SK-N-MC (cell line): Measurements from ENCODE around the gene CXorf58.

Experiments used
- DNase-seq: peaks from one replicate; pipeline ENCODE4 v3.0.0-alpha.2; 2011; ENCODE audit warnings: low read depth, low spot score
- H3K27ac ChIP-seq: fragments of 200-600 bp; sonication (generic); 2 replicates; pipeline ENCODE4 v1.5.1; 2016; ENCODE audit warnings: mixed run types
- H3K36me3 ChIP-seq: fragments of 200-600 bp; sonication (generic); 2 replicates; pipeline ENCODE4 v1.6.1; 2017; ENCODE audit warnings: antibody characterized with exemption, low read length, mixed read lengths; ENCODE audit not compliant: insufficient read depth
- H3K4me3 ChIP-seq: fragments of 200-600 bp; sonication (generic); 2 replicates; pipeline ENCODE4 v1.5.1; 2016
- H3K9ac ChIP-seq: fragments of 200-600 bp; sonication (generic); 2 replicates; pipeline ENCODE4 v1.8.0; 2017; ENCODE audit warnings: mixed run types, mixed read lengths; ENCODE audit not compliant: insufficient read length
- H3K9me3 ChIP-seq: fragments of 200-600 bp; sonication (generic); 2 replicates; pipeline ENCODE4 v1.6.1; 2017; ENCODE audit warnings: low read depth, mild to moderate bottlenecking, antibody characterized with exemption, low read length, moderate library complexity, mixed read lengths
- EZH2 ChIP-seq: fragments of 200-600 bp; sonication (generic); IDR thresholded peaks from one replicate; pipeline ENCODE4 v1.6.1; 2017; ENCODE audit warnings: antibody characterized with exemption
- FOXP2 ChIP-seq: optimal IDR thresholded peaks from 2 replicates; pipeline ENCODE3; 2011; ENCODE audit warnings: mild to moderate bottlenecking, moderate library complexity; ENCODE audit not compliant: insufficient read depth; ENCODE audit errors: extremely low read length, control extremely low read depth
- POLR2AphosphoS5 ChIP-seq: IDR thresholded peaks from 2 replicates; pipeline ENCODE4 v1.6.1; 2012; ENCODE audit warnings: mild to moderate bottlenecking, low read depth, low read length, borderline replicate concordance

CXorf58 gene

DNA sequence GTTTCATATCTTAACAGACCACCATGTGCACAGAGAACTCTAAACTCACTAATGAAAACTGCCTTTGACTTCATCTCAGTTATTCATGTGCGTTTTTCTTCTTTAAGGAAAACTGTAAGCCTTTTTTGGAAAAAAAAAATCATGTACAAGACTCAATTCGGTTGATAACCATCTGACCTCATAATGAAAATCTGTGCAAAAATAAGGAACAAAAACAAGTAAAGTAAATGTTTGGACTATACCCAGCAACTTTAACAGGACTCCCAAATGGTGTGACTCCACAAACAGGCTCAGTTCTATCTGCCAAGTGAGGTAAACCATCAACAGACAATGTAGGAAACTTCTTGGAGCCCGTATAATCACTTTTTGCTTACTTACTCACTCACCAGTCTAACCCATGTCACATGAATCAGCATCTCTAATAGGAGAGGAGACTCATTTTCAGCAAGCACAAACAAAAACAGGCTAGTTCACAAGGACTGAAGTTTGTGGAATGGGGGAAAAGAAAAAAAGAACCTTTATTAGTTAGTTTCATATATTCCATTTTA is 9.3 kb upstream of the CXorf58 start:
- H3K4me3 ChIP-seq = no peak overlapping the region
- no peaks in the 10 kb centered on the region for H3K9me3 ChIP-seq
- H3K36me3 ChIP-seq = no peaks in the 10 kb centered on the region
- no peak for DNase-seq
- H3K9ac ChIP-seq = peak overlapping the region; percentile 29
- peak overlapping the region; percentile 50 for H3K27ac ChIP-seq
- TF ChIP-seq POLR2AphosphoS5 (no peak), FOXP2 (no peak), EZH2 (no peak)

DNA sequence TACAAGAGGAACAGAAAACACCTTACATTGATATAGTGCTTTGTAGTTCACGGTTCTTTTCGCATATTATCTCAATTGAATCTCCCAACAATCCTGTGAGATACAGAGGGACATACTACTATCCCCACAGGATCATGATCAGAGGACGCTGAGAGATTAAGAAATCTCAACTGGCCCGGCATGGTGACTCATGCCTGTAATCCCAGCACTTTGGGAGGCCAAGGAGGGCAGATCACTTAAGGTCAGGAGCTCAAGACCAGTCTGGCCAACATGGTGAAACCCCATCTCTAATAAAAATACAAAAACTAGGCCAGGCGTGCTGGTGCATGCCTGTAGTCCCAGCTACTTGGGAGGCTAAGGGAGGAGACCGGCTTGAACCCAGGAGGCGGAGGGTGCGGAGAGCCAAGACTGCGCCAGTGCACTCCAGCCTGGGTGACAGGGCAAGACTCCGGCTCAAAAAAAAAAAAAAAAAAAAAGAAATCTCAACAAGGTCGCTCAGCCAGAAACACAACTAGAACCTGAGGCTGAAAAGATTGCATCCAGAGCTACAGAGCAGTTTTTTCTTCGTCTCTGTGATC is 7.5 kb upstream of the CXorf58 start:
- Histone ChIP-seq H3K36me3 (no peaks in the 10 kb centered on the region), H3K9me3 (no peaks in the 10 kb centered on the region), H3K4me3 (no peak overlapping the region), H3K9ac (no peak overlapping the region), H3K27ac (no peak overlapping the region)
- TF ChIP-seq FOXP2 = no peak
- TF ChIP-seq EZH2 = no peak
- no peak for TF ChIP-seq POLR2AphosphoS5
- no peak for DNase-seq

DNA sequence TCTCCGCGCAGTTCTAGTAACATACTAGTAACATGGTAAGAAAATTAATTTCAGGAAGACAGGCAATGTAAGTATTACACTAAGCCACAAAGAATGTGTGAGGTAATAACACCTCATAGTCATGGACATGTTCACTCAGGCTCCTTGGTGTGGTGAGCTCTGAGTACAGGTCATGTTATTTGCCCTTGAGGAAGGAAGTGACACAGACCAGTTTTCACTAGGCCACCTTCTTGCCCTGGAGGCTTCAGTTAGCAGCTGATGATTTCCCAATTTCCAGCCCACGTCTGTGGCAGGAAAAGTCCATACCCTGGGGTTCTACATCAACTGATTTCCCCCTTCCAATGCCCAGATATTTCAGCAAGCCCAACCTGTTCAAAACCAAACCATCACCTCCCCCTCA is 6.7 kb upstream of the CXorf58 start:
- H3K9me3 ChIP-seq = no peaks in the 10 kb centered on the region
- TF ChIP-seq FOXP2 (no peak), EZH2 (no peak), POLR2AphosphoS5 (no peak)
- H3K36me3 ChIP-seq = no peaks in the 10 kb centered on the region
- H3K9ac ChIP-seq = no peak overlapping the region
- DNase-seq = no peak
- no peak overlapping the region for H3K27ac ChIP-seq
- no peak overlapping the region for H3K4me3 ChIP-seq

DNA sequence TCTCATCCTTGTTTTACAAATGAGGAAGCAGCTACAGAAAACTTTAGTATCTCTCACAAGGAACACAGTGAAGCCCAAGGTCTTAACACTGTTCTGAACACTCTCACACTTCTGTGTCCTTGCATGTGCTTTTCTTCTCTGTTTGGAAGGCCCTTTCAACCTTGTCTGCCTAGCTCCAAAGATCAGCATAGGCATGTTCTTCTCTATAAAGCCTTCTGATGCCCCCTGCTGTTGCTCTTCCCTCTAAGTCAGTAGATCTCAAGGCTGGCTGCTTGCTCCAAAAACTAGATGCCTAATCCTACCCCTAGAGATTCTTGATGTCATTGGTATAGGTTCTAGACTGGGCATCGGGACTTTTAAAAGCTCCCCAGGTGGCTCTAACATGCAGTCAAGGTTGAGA is 6.0 kb upstream of the CXorf58 start:
- TF ChIP-seq POLR2AphosphoS5 = no peak
- TF ChIP-seq EZH2 = no peak
- no peak for TF ChIP-seq FOXP2
- H3K4me3 ChIP-seq = peak overlapping the region; percentile 26; the same call in 1 of the 2 replicates
- peak overlapping the region; percentile 37 for H3K9ac ChIP-seq
- no peaks in the 10 kb centered on the region for H3K9me3 ChIP-seq
- peak; percentile 60 for DNase-seq
- no peaks in the 10 kb centered on the region for H3K36me3 ChIP-seq
- H3K27ac ChIP-seq = peak overlapping the region; percentile 64; the same call in 1 of the 2 replicates

DNA sequence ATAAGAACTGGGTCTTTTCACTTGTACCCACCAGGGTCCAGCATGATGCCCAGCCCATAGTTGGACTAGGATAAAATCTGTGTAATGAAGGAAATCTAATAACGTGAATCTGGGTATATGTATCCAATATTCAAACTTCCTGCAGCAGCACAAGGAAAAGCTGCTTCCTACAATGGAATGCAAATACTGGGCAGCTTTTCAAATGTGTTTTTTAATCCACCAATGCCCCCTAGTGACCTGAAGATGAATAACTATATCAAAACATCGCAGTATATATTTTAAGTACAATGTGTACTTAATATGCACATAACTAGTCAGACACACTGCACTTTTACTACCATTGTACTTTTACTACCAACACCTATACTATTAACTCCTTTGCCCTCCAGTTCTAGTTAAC is 5.4 kb upstream of the CXorf58 start:
- Histone ChIP-seq H3K9ac (no peak overlapping the region), H3K9me3 (no peaks in the 10 kb centered on the region), H3K36me3 (no peaks in the 10 kb centered on the region), H3K4me3 (peak overlapping the region; percentile 26), H3K27ac (no peak overlapping the region)
- DNase-seq = peak; percentile 59
- TF ChIP-seq FOXP2 = no peak
- no peak for TF ChIP-seq POLR2AphosphoS5
- no peak for TF ChIP-seq EZH2

DNA sequence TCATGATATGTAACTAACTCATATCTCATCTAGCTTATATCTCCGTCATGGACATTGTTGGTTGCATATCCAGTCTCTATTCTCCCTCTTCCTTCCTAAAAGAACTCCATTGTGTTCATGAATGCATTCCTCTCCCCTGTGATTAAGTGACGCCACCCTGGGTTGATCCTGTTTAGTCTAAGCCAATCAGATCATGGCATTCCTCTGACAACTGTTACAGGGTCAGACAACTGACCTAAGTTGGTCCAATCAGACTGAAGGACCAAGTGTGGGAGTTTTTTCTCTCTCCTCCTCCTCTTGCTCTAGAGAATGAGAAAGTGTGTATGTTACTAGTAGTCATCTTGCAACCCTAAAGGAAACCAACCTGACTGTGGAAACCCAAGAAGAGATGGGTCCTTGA is 3.7 kb upstream of the CXorf58 start:
- no peak overlapping the region for H3K9ac ChIP-seq
- H3K4me3 ChIP-seq = no peak overlapping the region
- no peaks in the 10 kb centered on the region for H3K9me3 ChIP-seq
- no peaks in the 10 kb centered on the region for H3K36me3 ChIP-seq
- H3K27ac ChIP-seq = no peak overlapping the region
- no peak for TF ChIP-seq FOXP2
- no peak for TF ChIP-seq POLR2AphosphoS5
- no peak for TF ChIP-seq EZH2
- no peak for DNase-seq

DNA sequence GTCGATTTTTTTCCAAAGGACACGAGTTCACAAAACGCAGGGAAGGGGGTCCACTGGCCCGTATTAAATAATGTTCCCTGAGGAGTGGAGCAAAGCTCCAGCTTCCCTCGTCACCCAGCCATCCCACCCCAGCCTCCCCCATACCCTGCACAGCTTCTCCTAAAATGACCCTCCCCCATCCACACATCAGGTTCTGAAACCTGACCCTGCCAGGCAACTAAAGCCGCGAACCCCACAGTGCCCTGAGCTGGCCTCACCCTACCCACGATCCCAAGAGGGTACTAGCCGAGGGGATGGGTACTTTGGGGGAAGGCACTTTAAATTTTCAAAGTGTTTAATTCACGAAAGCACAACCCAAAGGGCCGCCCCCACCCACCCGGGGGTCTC is 702 bp upstream of the CXorf58 start:
- no peak for DNase-seq
- H3K9me3 ChIP-seq = no peaks in the 10 kb centered on the region
- H3K4me3 ChIP-seq = peak overlapping the region; percentile 81
- no peak overlapping the region for H3K27ac ChIP-seq
- peak overlapping the region; percentile 80 for H3K9ac ChIP-seq
- no peaks in the 10 kb centered on the region for H3K36me3 ChIP-seq
- TF ChIP-seq EZH2 (no peak), POLR2AphosphoS5 (no peak), FOXP2 (no peak)

DNA sequence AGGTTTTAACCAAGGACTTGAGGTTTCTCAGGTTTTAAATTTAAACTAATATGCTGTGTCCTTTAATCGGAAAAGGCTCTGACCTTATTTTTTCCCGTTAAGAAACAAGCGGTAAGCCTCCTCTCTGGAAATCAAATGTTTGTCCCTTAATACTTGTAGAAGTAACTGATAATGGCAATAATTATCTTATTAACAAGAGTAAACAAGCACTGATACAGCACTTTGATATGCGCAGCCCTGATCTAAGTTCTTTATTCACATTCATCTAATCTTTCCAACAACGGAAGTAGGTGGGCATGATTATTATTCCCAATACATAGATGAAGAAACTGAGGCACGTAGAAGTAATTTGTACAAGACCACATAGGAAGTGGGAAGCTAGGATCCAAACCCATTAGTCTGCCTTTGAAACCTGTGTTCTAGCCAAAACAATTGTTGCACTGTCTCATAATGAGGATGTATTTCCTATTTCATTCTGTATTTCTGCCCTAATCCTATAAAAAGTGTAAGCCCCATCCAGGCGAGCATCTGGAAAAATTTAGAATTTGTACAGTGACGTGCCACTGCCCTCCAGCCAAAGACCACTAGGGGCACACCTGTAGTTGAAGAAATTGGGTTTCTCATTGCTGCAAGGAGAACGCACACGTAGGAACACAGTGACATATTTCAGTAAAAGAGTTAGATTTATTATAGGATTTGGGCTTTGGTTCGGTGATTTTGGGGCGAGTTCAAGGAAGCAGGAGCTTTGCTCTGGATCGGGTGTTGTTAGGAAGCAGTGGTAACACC is 606 bp downstream of the CXorf58 start:
- Histone ChIP-seq H3K27ac (peak overlapping the region; percentile 53; the same call in 1 of the 2 replicates), H3K36me3 (no peaks in the 10 kb centered on the region), H3K9me3 (no peaks in the 10 kb centered on the region), H3K9ac (no peak overlapping the region), H3K4me3 (peak overlapping the region; percentile 81)
- no peak for DNase-seq
- TF ChIP-seq POLR2AphosphoS5 (no peak), EZH2 (no peak), FOXP2 (no peak)

DNA sequence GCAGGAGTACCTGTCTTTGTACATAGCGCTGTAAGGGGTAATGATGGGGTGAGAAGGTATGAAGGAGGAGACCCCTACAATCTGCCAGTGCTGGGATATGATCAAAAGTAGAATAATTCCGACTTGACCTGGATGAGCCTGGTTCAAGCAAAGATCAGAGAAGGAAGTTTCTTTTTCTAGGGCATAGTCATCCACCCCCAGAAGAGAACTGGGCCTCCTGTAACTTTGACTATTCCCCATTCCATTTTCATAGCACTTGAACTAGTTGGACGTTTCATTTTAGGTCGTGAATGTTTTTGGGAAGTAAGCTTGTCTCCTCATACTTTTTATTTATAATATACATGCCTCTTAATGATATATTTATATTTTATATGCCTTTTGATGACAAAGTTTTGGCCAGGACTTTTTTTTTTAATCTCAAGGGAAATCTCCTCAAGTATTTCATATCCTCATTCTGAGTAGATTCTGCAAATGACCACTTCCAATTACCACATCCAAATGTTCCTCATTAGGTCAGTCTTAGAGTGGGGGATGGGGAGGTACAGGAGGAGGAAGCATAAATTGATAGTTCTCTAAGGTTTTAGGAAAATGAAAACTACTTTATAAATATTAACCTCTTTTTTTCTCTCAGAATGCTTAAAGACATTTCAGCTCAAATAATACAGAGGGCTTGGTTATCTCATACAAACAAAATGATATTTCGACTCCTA is 3.5 kb downstream of the CXorf58 start:
- H3K36me3 ChIP-seq = no peaks in the 10 kb centered on the region
- TF ChIP-seq EZH2 (no peak), POLR2AphosphoS5 (no peak), FOXP2 (no peak)
- no peak overlapping the region for H3K4me3 ChIP-seq
- H3K9me3 ChIP-seq = no peaks in the 10 kb centered on the region
- DNase-seq = no peak
- H3K27ac ChIP-seq = no peak overlapping the region
- H3K9ac ChIP-seq = no peak overlapping the region
